Retina (tissue), 1 donor: ENCODE data around the gene MDM2.
"Not testable (repeated sequence)": the region's sequence is repeated elsewhere in the genome, so short reads cannot be mapped to it uniquely, and the experiment has no call there.

ENCODE experiments used
- DNase-seq: peaks from one replicate; pipeline ENCODE4 v3.0.0-alpha.2; 2016

Gene MDM2

DNA sequence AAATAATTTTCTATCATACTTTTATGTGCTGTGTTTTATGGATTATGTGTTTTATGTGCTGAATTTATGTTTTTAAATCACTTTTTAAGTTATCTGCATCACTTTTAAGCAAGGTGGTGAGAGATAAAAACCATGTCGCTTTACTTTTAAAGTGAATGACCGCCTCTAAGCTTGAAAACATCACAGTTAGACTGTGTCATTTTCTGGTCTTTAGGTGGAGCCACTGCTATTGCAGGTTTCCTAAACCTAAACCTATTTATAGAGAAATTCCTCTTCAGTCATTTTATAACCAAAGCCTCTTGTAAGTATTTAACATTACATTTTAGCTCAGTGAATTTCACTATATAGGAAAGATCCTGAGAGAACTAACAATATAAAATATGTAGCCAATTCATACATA is 21.0 kb upstream of the MDM2 start:
- no peak for DNase-seq

DNA sequence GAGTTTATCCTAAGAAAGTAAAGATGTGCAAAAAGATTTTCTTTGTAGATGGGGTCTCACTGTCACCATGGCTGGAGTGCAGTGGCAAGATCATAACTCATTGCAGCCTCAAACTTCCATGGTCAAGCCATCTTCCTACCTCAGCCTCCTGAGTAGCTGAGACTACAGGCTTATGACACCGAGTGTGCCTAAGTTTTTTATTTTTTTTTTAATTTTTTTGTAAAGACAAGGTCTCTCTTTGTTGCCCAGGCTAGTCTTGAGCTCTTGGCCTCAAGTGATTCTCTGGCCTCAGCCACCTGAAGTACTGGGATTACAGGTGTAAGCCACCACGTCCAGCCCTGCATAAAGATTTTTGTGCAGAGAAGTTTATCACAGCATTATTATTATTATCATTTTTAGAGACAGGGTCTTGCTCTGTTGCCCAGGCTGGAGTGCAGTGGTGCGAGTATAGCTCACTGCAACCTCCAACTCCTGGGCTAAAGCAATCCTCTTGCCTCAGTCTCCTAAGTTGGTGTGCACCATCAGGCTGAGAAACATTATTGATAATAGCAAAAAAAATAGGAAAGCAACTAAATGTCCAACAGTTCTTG is 19.3 kb upstream of the MDM2 start:
- DNase-seq: no peak

DNA sequence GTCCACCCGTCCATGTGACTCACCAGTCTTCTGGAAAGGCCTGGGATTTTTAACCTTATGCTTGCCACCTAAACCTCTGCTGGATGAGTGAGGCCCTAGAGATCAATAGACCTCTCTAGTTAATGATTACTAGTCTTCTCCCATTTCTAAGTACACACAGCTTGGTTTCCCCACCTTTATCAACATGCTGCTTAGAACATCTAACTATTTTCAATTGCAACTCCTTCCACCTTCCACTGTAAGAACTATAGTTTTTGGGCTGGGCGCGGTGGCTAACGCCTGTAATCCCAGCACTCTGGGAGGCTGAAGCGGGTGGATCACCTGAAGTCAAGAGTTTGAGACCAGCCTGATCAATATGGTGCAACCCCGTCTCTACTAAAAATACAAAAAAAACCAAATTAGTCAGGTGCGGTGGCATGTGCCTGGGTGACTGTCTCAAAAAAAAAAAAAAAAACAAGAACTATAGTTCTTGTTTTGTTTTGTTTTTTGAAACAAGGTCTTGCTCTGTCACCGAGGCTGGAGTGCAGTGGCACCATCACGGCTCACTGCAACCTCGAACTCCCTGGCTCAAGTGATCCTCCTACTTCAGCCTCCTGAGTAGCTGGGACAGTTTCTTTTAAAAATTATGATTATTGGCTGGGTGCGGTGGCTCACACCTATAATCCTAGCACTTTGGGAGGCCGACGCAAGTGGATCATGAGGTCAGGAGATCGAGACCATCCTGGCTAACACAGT is 18.7 kb upstream of the MDM2 start:
- DNase-seq: no peak

DNA sequence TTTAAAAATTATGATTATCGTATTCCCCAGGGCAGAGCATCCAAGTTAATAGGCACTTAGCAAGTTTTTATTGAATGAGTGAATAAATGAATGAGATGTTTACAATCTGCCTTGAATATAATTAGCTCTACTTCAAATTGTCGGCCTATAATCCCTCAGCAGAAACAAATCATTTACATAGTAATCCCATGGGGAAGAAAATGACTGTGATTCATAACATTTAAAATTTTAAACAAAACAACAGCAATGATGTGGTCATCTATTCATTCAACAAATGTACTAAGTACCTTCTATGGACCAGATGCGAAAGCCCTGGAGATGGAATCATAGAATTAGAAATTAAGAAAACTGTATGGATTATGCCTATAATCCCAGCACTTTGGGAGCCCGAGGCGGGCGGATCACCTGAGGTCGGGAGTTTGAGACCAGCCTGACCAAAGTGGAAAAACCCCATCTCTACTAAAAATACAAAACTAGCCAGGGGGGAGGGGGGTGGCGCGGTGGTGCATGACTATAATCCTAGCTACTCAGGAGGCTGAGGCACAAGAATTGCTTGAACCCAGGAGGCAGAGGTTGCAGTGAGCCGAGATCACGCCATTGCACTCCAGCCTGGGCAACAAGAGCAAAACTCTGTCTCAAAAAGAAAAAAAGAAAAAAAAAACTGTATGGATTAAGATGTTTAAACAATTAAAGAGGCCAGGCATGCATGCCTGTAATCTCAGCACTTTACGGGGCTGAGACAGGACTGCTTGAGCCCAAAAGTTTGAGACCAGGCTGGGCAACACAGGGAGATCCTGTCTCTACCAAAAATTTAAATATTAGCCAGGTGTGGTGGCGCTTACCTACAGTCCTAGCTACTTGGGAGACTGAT is 17.7 kb upstream of the MDM2 start:
- DNase-seq: no peak

DNA sequence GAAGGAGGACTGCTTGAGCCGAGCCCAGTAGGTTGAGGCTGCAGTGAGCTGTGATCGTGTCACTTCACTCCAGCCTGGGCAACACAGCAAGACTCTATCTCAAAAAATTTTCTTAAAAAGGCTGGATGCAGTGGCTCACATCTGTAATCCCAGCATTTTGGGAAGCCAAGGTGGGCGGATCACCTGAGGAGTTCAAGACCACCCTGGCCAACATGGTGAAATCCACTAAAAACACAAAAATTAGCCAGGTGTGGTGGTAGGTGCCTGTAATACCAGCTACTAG is 17.1 kb upstream of the MDM2 start:
- no peak for DNase-seq

DNA sequence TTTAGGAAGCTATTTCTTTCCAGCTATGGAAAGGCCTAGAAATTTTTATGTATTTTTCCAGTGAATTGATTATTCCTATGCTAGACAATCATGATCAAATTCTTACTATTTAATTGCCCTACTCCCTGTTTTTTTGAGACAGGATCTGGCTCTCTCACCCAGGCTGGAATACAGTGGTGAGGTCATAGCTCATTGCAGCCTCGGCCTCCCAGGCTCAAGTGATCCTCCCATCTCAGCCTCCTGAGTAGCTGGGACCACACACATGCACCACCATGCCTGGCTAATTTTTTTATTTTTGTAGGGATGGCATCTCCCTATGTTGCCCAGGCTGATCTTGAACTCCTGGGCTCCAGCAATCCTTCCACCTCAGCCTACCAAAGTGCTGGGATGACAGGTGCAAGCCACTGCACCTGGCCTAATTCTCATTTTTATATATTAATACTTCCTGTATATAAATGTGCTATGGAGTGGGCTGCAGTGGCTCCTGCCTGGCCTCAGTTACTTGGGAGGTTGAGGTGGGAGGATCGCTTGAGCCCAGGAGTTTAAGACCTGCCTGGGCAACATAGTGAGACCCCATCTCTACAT is 16.0 kb upstream of the MDM2 start:
- DNase-seq: no peak

DNA sequence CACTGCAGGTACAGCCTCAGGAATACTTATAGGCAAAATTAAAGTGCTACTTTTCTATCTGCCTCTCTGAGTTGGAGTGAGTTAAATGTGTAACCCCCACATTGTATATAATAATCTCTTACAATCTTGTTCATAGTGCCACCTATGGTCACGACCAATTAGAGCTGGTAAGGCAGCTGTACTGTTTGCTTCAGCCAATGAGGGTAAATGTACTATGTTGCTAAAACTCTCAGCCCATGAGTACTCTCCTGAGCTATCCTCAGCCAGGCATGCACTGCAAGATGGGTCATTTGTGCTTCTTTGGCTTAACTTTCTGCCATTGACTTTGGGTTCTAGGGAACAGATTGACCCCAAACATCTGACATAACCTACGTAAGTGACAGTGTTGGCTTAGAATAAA is 15.0 kb upstream of the MDM2 start:
- no peak for DNase-seq

DNA sequence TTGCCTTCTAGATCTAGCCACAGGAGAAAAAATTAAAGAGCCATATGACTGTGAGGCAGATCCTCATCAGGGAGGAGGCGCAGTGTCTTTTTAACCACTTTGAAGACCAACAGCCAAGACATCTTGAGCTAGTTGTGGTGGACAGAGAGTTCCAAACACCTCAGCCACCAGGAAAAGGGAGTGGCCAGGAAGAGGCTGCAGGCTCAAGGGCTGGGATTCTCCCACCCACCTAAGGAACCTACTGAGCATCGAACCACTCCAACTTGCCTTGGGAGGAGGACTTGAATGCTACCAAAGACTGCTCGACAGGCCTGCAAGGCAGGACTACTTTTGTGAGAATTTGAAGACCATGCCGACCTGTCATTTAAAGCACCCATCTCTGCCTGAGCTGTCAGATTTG is 14.5 kb upstream of the MDM2 start:
- no peak for DNase-seq

DNA sequence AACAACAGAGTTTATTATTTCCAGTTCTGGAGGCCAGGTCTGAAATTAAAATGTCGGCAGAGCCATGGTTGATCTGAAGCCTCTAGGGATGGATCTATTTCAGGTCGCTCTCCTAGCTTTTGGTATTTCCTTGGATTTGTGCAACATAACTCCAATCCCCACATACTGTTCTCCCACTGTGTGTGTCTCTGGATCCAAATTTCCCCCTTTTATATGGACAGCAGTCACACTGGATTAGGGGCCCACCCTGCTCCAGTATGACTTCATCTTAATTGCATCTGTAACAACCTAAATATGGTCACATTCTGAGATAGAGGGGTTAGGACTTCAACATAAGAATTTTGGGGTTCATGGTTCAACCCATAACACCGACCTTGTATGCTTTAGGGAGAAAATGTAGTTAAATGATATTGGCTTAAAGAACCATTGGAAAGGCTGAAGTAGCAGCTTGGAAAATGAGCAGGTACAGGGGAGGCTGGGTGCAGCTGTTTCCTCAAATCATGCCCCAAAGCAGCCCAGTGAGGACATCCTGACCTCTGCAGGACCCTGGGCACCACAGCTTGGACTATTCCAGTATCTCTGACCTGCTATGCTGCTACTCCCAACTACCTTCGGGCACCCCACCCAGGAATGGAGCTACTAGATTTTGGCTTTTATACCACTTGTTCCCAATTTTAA is 13.9 kb upstream of the MDM2 start:
- DNase-seq: no peak

DNA sequence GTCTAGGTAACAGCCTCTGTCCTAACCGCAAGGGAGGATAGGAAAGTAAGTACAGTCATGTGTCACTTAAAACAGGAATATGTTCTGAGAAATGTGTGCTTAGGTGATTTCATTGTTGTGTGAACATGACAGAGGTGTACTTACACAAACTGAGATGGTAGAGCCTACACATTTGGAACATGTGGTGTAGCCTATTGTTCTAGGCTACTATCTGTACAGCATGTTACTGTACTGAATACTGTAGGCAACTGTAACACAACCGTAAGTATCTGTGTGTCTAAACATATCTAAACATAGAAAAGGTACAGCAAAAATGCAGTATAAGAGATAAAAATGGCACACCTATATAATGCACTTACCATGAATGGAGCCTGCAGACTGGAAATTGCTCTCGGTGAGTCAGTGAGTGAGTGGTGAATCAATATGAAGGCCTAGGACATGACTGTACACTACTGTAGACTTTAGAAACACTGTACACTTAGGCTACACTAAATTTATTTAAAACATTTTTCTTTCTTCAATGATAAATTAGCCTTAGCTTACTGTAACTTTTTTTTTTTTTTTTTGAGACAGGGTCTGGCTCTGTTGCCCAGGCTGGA is 13.2 kb upstream of the MDM2 start:
- no peak for DNase-seq

DNA sequence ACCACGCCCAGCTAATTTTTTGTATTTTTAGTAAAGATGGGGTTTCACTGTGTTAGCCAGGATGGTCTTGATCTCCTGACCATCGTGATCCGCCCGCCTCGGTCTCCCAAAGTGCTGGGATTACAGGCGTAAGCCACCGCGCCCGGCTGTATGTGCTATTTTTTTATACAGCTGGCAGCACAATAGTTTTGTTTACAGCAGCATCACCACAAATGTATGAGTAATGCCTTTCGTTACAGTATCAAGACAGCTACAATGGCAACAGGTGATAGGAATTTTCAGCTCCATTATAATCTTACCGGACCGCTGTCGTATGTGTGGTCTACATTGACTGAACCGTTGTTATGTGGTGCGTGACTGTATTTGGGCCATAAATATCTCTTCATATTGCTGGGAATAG is 11.6 kb upstream of the MDM2 start:
- no peak for DNase-seq

DNA sequence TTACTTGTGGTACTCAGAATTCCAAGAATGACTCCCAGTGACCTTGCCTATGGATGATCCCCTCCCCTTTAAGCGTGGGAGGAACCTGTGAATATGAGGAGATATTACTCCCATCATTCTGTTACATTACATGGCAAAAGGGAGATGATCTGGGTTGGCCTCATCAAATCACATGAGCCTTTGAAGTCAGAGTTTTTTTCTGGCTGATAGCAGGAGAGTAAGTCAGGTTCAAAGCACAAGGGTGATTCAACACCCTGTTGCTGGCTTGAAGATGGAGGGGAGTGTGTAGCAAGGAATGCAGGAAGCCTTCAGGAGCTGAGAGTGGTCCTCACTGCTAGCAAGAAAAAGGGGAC is 9.1 kb upstream of the MDM2 start:
- DNase-seq: no peak

DNA sequence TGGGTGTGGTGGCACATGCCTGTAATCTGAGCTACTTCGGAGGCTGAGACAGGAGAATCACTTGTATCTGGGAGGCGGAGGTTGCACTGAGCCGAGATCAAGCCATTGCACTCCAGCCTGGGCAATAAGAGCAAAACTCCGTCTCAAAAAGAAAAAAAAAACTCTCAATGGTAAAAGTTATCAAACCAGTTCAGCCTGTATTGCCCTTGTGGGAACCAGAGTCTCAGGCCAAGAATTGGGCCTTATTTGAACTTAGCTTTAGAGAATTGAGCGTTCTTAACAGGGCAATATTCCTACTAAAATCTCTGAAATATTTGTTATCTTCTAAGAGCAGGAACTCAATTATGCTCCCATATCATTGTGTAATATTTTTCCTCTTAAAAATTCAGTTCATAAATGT is 7.7 kb upstream of the MDM2 start:
- no peak for DNase-seq

DNA sequence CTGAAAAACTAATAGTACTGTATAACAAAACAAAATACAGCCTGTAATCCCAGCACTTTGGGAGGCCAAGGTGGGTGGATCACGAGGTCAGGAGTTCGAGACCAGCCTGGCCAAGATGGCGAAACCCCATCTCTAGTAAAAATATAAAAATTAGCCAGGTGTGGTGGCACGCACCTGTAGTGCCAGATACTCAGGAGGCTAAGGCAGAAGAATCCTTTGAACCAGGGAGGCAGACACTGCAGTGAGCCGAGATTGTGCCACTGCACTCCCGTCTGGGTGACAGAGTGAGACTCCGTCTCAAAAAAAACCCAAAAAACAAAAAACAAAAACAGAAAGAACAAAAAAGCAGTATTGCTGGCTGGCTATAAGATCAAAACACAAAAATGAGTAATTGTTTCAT is 6.9 kb upstream of the MDM2 start:
- not testable (repeated sequence) for DNase-seq

DNA sequence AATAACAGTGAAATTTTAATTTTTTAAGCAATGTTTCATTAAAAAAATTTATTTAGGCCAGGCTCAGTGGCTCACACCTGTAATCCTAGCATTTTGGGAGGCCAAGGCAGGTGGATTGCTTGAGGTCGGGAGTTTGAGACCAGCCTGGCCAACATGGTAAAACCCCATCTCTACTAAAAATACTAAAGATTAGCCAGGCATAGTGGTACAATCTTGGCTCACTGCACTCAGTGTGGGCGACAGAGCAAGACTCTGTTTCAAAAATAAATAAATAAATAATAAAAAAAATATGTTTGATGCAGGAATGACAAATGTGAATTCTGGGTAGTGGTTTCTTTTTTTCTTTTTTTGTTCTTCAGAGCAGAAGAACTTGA is 5.6 kb upstream of the MDM2 start:
- DNase-seq: not testable (repeated sequence)

DNA sequence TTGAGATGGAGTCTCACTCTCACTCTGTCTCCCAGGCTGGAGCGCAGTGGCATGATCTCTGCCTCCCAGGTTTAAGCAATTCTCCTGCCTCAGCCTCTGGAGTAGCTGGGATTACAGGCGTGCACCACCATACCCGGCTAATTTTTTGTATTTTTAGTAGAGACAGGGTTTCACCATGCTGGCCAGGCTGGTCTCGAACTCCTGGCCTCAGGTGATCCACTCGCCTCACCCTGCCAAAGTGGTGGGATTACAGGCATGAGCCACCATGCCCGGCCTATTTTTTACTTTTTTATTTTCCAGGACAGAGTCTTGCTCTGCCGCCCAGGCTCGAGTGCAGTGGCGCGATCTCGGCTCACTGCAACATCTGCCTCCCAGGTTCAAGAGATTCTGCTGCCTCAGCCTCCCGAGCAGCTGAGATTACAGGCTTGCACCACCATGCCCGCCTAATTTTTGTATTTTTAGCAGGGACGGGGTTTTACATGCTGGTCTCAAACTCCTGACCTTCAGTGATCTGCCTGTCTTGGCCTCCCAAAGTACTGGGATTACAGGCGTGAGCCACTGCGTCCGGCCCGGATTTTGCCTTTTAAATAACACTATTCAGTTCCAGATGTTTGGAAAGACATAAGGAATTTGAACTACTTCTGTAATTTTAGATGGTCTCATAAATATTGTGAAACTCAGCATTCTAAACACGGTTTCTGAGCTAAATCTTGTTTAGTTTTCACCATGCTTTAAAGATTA is 4.9 kb upstream of the MDM2 start:
- not testable (repeated sequence) for DNase-seq

DNA sequence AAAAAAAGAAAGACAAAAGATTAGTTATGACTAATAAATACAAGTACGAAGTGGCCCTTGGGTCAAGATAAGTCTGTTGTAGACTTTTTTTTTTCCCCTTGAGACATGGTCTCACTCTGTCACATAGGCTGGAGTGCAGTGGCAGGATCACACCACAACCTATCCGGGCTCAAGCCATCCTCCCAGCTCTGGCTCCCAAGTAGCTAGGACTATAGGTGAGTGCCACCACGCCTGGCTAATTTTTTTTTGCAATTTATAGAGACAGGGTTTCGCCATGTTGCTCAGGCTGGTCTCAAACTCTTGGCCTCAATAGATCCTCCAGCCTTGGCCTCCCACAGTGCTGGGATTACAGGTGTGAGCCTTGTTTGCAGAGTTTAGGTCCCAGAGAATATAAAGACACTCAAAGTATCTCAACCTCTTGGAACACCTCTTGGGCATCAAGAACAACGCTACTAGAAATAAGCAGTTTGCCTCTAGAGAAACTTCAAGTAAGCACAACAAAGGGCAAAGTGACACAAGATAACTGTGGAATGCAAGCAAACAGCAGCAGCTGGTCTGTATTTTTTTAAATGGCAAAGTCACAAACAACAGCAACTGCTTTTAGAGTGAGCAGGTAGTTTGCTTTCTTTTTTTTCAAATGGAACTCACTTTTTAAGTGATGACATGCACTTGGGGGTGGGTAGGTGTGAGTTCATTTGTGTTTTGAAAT is 3.9 kb upstream of the MDM2 start:
- no peak for DNase-seq

DNA sequence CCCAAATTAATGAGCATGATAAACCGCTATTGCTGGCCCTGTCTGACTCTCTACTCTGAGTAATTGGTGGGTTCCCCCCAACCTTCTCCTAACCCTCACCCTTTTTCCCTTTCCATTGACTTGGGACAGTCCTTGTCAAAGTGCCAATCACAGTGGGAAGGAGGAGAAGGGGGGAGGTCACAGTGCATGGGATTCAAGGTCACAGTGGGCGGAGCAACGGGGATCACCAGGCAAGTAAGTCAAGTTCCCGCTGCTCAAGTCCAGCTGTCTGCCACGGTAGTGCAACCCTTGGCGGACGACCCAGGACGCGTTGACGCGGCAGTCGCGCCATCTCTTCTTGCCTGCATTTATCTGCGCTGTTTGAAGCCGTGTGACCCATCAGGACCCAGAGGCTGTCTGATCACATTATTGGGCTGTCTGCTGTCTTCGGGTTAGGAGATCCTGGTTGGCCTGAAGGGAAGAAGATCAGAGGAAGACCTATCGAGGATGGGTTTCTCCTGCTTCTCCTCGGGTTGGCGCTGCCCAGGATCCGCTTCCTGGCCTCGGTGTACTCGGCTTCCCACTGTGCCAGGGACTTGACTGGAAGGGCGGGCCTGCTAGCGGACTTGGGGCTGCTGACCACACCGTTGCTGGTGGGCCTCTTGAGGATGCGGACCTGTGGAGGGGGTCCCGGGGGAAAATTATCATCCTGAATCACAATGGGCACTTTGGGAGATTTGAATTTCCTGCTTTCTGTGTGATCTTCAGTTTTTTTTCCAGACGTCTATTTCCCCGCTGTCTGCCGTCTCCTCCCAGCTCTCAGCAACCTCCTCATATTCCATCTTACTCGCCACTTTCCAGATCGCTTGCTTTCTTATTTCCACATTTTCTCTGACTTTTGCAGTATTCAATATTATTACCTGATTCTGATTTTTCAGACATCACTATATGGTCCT is 3.1 kb upstream of the MDM2 start:
- no peak for DNase-seq

DNA sequence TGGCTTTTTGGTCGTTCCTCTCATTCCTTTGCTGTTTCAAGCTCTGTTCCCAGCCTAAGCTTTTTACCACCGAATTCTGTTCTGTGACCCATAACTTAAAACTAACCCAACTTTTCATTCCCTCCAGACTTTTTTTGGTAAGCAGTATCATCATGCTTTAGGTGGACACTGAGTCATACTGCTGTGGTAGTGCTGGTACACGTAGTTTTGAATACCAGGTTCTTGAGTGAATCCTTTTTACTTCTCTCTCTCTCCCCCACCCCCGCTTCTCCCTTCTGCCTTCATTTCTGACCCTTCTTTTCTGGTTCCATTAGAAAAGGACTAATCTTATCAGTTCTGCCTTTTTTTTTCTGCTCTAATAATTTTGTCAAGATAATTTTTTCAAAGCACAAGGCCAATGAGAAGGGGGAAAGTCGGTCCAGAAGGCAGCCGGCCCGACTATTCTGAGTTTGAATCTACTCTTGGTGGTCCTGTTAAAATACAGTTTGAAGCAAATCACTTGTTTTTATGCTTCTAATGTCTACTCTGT is 2.3 kb upstream of the MDM2 start:
- no peak for DNase-seq
